OCI-M1 (cell line): ENCODE results near the gene SMYD3.

Source experiments
- DNase-seq: peaks from one replicate; lab custom pipeline; 2025; lab: John Stamatoyannopoulos, UW

Gene SMYD3

DNA sequence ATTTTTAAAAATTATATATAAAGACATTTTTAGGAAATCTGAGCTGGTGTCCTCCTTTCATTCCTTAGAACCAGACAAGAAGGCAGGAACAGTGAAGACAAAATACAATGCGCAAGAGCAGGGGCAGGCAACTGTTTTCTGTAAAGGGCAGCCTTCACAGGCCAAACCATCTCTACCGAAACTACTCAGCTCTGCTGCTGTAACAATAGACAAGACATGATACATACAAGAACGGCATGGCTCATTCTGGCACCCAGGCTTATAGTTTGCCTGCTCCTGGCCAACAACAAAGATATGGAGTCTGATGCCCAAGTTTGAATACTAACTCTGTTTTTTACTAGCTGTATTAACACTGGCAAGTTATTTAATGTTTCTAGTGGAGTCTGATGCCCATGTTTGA lies 232.0 kb downstream of the SMYD3 start:
- no peak for DNase-seq

DNA sequence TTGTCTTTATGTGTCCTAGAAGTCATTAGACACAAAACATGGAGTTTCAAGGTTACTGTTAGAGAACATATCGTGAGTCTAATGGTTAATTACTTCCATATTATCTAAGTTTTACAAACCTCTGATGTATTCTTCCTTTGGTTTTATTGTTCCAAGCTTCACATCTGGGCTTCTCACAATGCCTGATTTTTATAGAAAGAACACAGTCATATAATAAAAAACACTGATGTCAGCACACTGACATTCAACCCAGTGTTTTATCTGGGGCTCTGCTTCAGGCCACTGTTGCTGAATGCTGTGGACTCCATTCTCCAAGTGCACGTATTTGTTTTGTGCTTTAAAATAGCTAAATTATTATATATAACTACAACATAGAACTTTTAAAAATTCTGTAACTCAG lies 232.9 kb downstream of the SMYD3 start:
- no peak for DNase-seq

DNA sequence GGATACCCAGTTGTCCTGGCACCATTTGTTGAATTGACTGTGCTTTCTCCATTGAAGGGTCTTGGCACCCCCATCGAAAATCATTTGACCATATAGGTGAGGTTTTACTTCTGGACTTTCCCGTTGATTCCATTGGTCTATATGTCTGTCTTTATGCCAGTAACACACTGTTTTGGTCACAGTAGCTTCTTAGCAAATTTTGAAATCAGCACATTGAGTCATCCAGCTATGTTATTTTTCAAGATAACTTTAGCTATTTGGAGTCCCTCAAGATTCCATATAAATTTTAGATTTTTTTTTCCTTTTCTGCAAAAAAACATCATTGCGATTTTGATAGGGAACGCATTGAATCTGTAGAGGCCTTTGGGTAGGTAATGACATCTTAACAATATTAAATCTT lies 235.6 kb downstream of the SMYD3 start:
- no peak for DNase-seq

DNA sequence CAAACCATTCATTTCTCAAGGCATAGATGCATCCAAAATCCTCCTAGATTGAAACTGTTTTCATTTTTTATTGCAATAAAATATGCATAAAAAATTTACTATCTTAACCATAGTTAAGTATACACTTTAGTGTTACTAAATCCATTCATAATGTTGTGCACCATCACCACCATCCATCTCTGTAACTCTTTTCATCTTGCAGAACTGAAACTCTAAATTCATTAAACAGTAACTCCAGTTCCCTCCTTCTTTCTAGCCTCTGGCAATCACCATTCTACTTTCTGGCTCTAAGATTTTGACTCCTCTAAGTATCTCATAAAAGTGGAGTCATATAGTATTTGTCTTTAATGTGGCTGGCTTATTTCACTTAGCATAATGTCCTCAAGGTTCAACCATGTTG lies 236.8 kb downstream of the SMYD3 start:
- no peak for DNase-seq

DNA sequence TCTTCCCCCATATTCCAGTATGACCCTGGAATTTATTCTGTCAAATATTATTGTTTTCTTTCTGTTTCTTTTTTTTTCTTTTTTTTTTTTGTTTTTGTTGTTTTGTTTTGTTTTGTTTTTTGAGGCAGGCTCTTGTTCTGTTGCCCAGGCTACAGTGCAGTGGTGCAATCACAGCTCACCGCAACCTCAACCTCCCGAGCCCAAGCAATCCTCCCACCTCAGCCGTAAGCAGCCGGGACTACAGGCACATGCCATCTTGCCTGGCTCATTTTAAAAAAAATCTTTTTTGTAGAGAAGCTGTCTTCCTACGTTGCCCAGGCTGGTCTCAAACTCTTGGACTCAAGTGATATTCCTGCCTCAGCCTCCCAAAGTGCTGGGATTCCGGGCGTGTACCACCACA lies 237.6 kb downstream of the SMYD3 start:
- no peak for DNase-seq

DNA sequence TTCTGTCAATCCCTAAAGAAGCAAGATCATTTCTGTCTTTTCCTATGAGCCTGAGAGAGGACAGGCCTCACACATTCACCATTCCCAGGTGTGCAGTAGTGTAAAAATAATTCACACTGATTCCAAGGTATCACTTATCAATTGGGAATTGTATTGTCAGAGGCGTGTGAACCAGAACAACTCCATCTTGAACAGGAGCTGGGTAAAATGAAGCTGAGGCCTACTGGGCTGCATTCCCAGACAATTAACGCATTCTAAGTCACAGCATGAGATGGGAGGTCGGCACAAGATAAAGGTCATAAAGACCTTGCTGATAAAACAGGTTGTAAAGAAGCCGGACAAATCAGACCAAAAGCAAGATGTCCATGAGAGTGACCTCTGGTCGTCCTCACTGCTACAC lies 239.2 kb downstream of the SMYD3 start:
- no peak for DNase-seq

DNA sequence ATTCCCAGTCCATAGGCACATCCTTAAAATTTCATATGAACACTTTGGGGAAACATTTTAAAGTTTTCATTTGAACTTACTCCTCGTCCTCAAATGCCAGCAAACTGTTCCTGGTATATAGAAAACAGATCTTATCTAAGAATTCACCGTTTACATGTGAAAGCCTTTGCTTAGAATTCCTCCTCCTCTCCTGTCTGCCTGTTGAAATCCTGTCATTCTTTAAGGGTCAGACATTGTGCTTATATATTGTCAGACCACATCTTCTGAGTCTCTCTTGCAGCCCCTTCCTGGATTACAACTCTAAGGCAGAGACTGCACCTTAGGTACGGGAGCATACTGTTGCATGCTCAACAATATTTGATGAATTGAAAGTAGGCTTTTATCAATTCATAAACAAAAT lies 239.7 kb downstream of the SMYD3 start:
- DNase-seq, result no peak

DNA sequence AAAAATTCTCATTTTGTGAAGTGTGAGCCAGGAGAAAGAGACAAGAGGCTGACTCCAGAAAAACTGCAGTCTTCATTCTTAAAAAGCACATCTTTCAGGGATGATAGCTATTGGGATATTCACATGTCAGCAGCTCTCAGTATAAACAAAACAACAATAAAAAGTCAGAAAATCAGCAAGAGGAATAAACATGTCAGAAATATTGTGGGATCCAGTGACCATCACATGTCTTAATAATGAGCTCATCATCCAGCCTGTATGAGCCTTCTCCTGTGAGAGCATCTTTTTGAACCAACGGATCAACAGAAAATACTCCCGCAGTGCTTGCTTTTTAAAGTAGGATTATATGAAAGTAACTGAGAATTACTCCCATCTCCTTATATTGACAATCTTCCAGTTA lies 241.6 kb downstream of the SMYD3 start:
- DNase-seq, result no peak

DNA sequence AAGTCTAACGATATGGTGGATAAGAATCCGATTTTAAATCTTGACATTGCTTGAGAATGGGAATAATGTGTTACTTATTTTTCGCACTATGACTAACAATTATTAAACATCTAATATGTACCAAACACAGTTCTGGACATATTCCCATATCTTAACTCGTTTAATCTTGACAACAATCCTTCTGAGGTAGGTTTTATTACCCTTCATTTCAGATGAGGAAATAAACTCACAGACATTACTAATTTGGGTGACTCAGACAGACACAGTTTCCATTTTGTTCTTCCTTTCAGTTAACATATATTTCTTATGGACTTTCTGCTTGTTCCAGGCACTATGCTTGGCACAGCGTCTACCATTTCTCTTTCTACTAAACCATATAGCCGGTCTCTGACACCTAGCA lies 244.8 kb downstream of the SMYD3 start:
- no peak for DNase-seq

DNA sequence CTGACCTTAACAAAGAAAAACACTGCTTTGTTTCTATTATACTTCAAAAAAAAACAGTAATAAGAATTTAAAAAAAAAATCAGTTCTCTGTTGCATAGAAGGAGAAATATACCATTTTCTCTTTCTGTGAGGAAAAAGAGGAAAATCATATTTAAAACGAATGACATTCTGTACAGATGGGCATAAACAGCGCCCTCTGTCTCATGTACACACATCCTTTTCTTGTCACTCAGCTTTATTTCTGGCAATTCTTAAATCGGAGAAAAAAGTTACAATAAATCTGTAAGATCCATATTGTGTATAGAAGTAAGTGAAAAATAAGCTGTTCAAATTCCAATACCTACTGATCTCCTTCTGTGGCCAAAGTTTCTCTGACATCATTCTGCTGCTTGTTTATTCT lies 245.4 kb downstream of the SMYD3 start:
- DNase-seq, result peak; percentile 63

DNA sequence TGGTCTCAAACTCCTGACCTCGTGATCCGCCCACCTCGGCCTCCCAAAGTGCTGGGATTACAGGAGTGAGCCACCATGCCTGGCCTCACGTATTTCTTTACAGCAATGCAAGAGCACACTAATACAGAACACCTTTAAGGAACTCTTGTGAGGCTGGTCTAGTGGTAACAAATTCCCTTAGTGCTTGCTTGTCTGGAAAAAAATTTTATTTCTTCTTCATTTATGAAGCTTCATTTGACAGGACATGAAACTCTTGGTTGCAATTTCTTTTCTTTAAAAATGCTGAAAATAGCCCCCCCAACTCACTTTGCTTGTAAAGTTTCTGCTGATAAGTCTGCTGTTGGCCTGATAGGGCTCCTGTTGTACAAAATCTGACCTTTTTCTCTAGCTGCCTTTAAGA lies 248.8 kb downstream of the SMYD3 start:
- no peak for DNase-seq

DNA sequence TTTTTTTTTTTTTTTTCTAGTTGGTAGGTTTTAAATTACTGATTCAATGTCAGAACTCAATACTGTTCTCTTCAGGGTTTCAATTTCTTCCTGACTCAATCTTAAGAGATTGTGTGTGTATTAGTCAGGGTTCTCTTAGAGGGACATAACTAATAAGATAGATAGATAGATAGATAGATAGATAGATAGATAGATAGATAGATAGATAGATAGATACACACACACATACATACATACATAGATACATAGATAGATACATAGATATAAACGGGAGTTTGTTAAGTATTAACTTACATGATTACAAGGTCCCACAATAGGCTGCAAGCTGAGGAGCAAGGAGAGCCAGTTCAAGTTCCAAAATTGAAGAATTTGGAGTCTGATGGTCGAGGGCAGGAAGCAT lies 251.3 kb downstream of the SMYD3 start:
- DNase-seq, result no peak

DNA sequence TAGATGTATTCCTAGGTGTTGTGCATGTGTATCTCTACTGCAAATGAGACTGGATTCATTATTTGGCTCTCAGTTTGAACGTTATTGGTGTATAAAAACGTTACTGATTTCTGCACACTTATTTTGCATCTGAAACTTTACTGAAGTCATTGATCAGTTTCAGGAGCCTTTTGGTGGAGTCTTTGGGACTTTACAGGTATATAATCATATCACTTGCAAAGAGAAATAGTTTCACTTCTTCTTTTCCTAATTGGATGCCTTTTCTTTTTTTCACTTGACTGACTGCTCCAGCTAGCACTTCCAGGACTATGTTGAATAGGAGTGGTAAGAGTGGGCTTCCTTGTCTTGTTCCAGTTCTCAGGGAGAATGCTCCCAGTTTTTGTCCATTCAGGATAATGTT lies 252.2 kb downstream of the SMYD3 start:
- no peak for DNase-seq

DNA sequence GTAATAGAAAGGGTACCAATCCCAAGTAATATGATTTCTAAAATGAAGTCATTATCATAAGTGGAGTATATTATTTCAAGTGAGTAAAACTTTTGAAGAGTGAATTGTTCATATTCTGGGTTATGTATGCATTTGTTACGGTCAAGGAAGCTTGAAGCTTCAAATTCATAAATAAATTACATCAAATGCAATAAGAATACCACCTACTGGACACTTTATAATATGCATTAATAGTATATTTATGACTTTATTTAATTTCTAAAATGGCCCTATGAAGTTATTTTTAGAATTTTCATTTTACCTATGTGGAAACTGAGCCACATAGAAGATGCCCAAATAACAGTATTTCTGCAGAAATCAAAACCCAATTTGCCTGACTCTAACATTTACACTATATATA lies 260.6 kb downstream of the SMYD3 start:
- DNase-seq, result peak; percentile 40

DNA sequence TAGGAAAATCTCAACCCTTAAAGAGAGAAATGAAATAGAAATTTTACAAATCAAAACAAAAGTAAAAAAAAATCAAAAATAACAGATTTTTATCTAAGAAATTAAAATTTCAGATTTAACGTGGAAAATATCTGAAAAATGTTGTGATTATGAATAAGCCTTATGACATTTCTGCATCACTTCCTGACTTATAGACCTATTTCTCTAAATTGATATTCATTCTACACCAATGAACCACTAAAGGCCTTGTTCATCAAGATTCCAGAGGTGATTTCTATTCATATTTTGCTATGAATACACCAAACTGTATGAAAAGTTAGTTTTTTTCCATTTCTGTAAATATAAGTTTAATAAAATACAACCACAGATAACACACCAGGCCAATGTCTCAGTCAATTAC lies 261.5 kb downstream of the SMYD3 start:
- no peak for DNase-seq

DNA sequence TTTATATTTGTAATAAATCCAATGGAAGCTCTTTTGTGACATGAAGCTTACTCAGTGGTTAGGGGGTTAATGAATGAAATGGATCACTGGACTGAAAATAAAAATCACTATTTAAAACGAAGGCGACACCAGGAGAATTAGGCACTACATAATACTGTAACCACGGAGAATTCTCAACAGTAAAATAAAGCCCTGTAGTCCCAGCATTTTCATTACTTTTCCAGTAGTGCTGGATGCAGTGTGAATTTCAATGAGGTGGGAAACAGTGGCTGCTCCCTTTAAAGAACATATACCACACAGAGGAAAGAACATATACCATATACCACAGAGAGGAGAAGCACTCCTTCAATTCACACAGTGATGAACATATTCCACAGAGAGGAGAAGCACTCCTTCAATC lies 275.0 kb downstream of the SMYD3 start:
- no peak for DNase-seq

DNA sequence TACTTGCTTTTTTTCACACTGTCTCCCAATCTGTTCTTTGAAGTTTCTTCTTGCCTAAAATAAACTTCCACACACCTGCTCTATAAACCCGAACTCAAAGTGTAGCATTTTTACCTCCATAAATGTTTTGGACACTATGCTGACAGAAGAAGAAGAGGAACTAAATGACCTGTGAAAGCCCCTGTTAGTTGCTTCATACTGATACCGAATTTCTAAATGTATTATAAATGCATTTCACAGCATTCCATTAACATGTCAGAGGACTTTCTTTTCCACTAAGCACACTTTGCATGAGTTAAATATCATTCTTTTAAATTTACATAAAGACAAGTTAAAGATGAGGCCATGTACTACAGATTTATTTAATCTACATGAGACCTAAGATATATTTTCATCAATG lies 281.0 kb downstream of the SMYD3 start:
- no peak for DNase-seq

DNA sequence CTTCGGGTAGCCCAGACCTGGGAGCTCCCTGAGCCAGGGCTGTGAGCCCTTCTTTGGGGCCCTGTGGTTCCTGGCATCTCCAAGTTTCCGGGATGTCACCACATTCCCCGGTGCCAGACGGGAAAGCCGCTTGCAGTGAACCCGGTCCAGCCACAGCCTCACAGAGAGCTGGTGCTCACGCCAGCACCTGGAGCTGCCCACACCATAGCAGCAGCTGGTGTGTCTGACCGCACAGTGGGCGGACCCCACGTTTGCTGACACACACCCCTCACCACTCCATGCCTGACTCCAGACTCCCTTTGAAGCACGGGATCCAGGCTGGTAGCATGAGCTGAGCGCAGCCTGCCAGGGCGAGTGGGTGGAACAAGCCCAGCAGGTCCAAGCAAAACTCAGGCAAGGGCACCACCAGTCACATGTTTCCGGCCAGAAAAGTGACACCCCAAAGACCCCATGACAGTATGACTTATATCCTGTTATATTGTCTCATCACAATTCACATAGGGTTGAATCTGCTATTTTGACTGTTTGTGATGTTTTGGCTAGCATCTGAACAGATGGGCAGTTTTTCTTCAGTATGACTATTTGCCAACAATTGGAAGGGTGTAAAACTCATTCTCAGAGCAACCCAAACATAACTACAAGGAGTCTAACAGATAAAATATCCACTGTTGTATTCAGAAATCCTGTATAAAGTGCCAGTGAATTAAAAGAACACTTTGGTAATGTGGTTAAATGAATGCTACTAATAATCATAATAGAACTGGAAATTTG lies 285.4 kb downstream of the SMYD3 start:
- DNase-seq, result no peak

DNA sequence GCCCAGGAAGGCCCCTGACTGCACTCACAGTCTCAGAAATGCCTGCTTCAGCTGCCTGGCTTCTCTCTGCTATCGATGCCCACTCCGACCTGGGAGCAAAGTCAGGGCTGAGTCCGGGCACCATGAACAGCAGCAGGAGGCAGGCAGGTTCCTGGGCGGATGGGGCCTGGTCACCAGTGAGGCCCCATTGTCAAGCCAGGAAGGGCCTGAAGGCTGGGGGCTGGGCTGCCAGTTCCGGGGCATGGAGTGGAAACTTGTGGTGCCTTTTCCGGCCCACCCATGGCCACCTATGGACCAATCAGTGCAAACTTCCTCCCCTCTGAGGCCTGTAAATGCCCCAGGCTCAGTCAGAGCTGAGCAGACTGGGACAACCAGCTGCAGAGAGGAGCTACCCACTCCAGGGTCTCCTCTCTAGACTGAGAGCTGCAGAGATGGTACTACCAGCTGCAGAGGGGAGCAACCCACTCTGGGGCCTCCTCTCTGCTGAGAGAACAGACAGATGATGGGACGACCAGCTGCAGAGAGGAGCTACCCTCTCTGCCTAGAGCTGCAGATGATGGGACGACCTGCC lies 286.5 kb downstream of the SMYD3 start:
- no peak for DNase-seq

DNA sequence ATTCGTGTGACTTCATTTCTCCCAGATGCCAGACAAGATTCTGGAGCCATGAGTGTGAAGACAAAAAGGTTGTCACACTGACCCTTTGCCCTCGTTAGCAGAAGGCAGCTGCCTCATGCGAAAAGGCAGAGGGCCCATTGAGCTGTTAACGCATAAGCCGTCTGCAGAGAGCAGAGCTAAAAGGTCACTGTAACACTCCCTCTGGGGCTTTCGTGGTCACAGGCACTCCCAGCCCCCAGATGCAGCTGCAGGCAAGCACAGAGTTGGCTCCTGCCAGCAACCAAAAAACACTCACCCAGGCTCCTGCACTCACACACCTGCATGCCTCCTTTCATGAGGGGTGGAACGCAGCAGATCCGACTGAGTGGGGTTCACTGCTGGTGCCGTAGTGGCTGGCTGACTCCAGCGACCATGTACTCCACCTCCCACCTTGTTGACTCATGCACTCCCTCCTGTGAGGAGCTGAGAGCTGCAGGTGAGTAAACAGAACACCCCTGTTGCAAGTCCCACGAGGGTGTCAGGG lies 287.5 kb downstream of the SMYD3 start:
- DNase-seq, result no peak

DNA sequence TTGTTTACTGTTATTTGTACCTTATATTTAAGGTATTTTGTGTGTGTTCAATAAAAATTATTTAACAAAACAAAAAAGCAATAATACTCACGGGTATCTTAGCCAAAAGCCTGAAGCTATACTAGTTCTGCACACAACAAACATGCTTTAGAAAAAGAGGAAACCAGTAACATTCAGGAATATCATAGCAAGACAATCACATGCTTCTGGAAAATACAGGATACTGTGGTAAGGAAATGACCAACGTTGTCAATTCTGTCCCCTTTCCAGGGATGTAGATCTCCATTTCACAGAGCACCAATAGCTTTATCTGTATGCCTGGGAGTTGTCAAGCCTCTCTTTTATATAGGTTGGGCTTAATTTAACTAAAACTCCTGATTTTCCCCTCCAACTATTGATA lies 288.4 kb downstream of the SMYD3 start:
- no peak for DNase-seq

DNA sequence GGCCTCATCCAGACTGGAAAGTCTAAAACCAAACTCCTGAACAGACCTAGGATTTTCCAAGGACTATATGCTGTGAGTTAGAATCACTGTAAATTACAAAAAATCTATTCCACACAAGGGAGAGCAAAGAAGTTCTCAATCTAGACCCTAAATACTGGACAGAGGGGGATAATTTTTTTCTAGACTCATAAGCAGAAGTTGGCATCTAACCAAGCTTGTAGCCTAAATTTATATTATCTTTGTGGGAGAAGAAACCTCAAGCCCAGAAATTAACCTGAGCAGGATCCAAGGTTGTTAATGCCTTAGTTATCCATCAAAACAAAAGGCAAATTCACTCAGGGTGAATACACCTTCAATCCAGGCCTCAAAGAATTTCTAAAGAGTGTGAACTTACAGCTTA lies 290.2 kb downstream of the SMYD3 start:
- peak; percentile 36 for DNase-seq

DNA sequence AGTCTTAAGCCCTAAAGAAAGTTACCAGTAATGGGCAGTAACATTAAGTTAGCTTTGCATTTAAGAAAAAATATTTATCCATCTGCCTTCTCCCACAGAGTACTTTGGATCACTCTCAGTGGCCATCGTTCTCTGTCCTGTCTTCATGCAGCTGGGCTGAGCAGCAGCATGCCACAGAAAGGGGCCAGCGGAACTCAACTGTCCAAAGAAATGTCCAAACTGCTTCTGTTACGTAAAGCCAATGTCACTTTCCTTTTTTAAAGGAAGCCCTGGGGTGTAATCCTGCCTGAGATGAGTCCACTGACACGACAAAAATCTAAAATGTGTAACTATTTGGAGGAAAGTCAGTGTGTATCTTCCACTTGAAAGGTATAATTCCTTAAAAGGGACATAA lies 291.6 kb downstream of the SMYD3 start:
- no peak for DNase-seq
